Measurements from ENCODE around the gene CNTLN. TPM values are rescaled to one million over a fixed set of nuclear protein-coding genes. Genes with fewer than 3 reads are reported as not detected.

Gene CNTLN
- total and polyA plus RNA-seq, 2 of the 13 experiments (the other 11 are each of a cell fraction or from before 2014, with no cell fraction given) = 1.5 to 5.7 TPM

DNA sequence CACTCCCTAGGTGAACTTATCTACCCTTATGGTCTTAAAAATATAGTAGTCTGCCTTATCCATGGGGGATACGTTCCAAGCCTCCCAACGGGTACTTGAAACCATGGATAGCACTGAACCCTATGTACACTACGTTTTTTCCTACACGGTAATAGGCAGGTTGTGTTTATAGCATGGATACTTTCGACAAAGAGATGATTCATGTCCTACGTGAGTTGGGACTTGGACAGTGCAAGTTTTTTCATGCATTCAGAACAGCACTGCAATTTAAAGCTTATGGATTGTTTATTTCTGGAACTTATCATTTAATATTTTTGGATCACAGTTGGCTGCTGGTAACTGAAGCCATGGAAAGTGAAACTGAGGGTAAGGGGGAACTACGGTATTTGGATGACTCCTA is 88.1 kb downstream of the CNTLN start (continued):
- TF ChIP-seq, protein P1, sequence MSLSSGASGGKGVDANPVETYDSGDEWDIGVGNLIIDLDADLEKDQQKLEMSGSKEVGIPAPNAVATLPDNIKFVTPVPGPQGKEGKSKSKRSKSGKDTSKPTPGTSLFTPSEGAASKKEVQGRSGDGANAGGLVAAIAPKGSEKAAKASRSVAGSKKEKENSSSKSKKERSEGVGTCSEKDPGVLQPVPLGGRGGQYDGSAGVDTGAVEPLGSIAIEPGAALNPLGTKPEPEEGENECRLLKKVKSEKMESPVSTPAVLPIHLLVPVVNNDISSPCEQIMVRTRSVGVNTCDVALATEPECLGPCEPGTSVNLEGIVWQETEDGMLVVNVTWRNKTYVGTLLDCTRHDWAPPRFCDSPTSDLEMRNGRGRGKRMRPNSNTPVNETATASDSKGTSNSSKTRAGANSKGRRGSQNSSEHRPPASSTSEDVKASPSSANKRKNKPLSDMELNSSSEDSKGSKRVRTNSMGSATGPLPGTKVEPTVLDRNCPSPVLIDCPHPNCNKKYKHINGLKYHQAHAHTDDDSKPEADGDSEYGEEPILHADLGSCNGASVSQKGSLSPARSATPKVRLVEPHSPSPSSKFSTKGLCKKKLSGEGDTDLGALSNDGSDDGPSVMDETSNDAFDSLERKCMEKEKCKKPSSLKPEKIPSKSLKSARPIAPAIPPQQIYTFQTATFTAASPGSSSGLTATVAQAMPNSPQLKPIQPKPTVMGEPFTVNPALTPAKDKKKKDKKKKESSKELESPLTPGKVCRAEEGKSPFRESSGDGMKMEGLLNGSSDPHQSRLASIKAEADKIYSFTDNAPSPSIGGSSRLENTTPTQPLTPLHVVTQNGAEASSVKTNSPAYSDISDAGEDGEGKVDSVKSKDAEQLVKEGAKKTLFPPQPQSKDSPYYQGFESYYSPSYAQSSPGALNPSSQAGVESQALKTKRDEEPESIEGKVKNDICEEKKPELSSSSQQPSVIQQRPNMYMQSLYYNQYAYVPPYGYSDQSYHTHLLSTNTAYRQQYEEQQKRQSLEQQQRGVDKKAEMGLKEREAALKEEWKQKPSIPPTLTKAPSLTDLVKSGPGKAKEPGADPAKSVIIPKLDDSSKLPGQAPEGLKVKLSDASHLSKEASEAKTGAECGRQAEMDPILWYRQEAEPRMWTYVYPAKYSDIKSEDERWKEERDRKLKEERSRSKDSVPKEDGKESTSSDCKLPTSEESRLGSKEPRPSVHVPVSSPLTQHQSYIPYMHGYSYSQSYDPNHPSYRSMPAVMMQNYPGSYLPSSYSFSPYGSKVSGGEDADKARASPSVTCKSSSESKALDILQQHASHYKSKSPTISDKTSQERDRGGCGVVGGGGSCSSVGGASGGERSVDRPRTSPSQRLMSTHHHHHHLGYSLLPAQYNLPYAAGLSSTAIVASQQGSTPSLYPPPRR (CRISPR knock-in tag; IDR thresholded peaks at IDR 0.05; ENCODE audit: borderline replicate concordance) = no peak
- no peak for TF ChIP-seq HOXA5 (CRISPR knock-in tag; IDR thresholded peaks at IDR 0.05)
- TF ChIP-seq U2AF2 (IDR thresholded peaks at IDR 0.05; ENCODE audit: low read depth, low read length) = no peak
- no peak for TF ChIP-seq GTF2F1 (IDR thresholded peaks at IDR 0.05; ENCODE audit: low read length)

DNA sequence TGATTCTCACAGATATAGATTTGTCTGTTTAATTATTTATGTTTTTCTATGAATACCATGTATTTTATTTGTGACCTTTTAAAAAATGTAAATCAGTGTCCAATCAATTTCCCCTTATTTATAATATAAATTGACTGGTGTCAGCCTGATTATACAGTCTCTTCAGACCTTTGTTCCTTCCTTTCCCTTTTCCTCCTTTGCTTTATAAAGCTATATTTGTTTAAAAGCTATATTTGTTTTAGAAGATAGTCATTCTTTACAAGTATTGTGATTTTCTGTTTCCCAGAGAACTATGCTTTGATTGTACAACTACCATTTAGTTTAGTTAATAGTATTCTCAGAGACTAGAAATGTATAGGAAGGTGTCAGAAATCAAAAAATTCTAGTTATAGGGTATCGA is 90.6 kb downstream of the CNTLN start:
- BruUV-seq (replicated peaks) = no TSS peak
- no peak for ATAC-seq
- TF ChIP-seq, protein P2, sequence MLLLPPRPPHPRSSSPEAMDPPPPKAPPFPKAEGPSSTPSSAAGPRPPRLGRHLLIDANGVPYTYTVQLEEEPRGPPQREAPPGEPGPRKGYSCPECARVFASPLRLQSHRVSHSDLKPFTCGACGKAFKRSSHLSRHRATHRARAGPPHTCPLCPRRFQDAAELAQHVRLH (CRISPR knock-in tag; IDR thresholded peaks at IDR 0.05; ENCODE audit: borderline replicate concordance, low read depth) = no peak
- TF ChIP-seq, protein P3, sequence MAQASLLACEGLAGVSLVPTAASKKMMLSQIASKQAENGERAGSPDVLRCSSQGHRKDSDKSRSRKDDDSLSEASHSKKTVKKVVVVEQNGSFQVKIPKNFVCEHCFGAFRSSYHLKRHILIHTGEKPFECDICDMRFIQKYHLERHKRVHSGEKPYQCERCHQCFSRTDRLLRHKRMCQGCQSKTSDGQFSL (CRISPR knock-in tag; IDR thresholded peaks at IDR 0.05) = no peak
- no peak for TF ChIP-seq HIVEP1 (CRISPR knock-in tag; IDR thresholded peaks at IDR 0.05)
- TF ChIP-seq, protein P4, sequence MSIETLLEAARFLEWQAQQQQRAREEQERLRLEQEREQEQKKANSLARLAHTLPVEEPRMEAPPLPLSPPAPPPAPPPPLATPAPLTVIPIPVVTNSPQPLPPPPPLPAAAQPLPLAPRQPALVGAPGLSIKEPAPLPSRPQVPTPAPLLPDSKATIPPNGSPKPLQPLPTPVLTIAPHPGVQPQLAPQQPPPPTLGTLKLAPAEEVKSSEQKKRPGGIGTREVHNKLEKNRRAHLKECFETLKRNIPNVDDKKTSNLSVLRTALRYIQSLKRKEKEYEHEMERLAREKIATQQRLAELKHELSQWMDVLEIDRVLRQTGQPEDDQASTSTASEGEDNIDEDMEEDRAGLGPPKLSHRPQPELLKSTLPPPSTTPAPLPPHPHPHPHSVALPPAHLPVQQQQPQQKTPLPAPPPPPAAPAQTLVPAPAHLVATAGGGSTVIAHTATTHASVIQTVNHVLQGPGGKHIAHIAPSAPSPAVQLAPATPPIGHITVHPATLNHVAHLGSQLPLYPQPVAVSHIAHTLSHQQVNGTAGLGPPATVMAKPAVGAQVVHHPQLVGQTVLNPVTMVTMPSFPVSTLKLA (IDR thresholded peaks at IDR 0.05) = no peak
- TF ChIP-seq GZF1 (CRISPR knock-in tag; IDR thresholded peaks at IDR 0.05) = no peak
- no peak for TF ChIP-seq ZNF180 (CRISPR knock-in tag; IDR thresholded peaks at IDR 0.05; ENCODE audit: borderline replicate concordance, low read depth)
- no peak for TF ChIP-seq FOXJ3 (CRISPR knock-in tag; IDR thresholded peaks at IDR 0.05; ENCODE audit: borderline replicate concordance)
- no peak for TF ChIP-seq TBX2 (CRISPR knock-in tag; IDR thresholded peaks at IDR 0.05; ENCODE audit: borderline replicate concordance)
- TF ChIP-seq ZSCAN22 (CRISPR knock-in tag; IDR thresholded peaks at IDR 0.05) = no peak
- no peak for TF ChIP-seq ZNF572 (CRISPR knock-in tag; IDR thresholded peaks at IDR 0.05)
- no peak for TF ChIP-seq PRMT3 (CRISPR knock-in tag; IDR thresholded peaks at IDR 0.05; ENCODE audit: borderline replicate concordance, low read depth)
- TF ChIP-seq TARDBP (CRISPR knock-in tag; IDR thresholded peaks at IDR 0.05) = no peak
- TF ChIP-seq ZNF333 (CRISPR knock-in tag; IDR thresholded peaks at IDR 0.05; ENCODE audit: borderline replicate concordance) = no peak
- no peak for TF ChIP-seq ADNP (CRISPR knock-in tag; IDR thresholded peaks at IDR 0.05)
- no peak for TF ChIP-seq MZF1 (CRISPR knock-in tag; IDR thresholded peaks at IDR 0.05; ENCODE audit: borderline replicate concordance)

More for the DNA sequence above, 90.6 kb downstream of the CNTLN start:
- Histone ChIP-seq H3K9me3 (ENCODE audit: low read length) (peaks cover 64% of the 10 kb centered on the region), H2AFZ (ENCODE audit: low read length) (no peak overlapping the region), H3K4me1 (ENCODE audit: insufficient read depth, low read length) (peaks cover 12% of the 10 kb centered on the region), H3K27ac (ENCODE audit: extremely low read length, insufficient read depth, low read length) (no peak overlapping the region), H3K79me2 (ENCODE audit: insufficient read depth, low read length) (no peaks in the 10 kb centered on the region), H3K4me3 (replicated peaks in 1 of 3; ENCODE audit: insufficient read depth in 1 of 3, low read depth in 2 of 3, low read length in 3 of 3) (no peak overlapping the region), H4K20me1 (ENCODE audit: insufficient read depth, low read length) (no peaks in the 10 kb centered on the region), H3K4me2 (ENCODE audit: low read depth, low read length) (no peak overlapping the region), H3K27me3 (ENCODE audit: control insufficient read depth in 1 of 2, insufficient read depth in 2 of 2, low read length in 2 of 2) (no peaks in the 10 kb centered on the region), H3K9ac (ENCODE audit: insufficient read depth, low read depth, low read length) (no peak overlapping the region), H3K36me3 (replicated peaks in 1 of 2; ENCODE audit: control insufficient read depth in 1 of 2, insufficient read depth in 2 of 2, low read length in 2 of 2) (no peaks in the 10 kb centered on the region)
- in situ Hi-C loops (cut with HindIII; ENCODE audit: extremely low pct_ligation_motif_present, low pct_unique_long_range_greater_than_20kb) = no loop called here
- no peak for DNase-seq (ENCODE audit: low spot score)
- intact Hi-C loops (cut with micrococcal nuclease; ENCODE audit: unreplicated experiment) = loop anchor here (10.0 kb wide), 1 partner anchor 91 kb away; the partner anchor contains the start of gene CNTLN
- WGBS (ENCODE audit: low lambda C conversion rate) = 77% methylated on average over 1 of the region's 1 CpG
- ChIA-PET POLR2A (no interaction called here), CTCF (ENCODE audit: low intra/inter-chr PET ratio, low total read pairs) (no interaction called here)
- FAIRE-seq = no peak
